ENCODE data around the gene LRP1B.
A peak's percentile ranks its signal among the peaks of the same experiment; 100 is the strongest.

LRP1B gene

DNA sequence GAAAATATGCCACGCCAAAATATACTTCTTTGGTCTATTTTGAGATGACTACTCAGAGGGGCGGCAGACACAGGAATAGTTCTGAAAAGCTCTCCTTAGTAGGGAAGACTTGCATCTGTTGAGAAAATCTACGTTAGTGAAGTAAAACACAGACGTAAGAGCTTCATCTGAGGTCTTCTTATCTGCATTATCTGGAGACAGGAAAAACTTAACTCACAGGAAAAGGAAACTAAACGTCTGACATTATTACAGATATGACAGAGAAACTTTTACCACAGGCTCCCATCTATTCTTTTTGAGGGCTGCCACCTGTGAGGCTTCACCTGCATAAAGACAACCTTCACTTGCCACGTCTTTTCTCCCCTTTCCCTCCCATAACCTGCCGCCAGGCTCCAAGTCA is 1295.7 kb downstream of the LRP1B start:
- H3K27ac ChIP-seq: no peak overlapping the region
- TF ChIP-seq CTCF (conservative IDR thresholded peaks at IDR 0.05): no peak

DNA sequence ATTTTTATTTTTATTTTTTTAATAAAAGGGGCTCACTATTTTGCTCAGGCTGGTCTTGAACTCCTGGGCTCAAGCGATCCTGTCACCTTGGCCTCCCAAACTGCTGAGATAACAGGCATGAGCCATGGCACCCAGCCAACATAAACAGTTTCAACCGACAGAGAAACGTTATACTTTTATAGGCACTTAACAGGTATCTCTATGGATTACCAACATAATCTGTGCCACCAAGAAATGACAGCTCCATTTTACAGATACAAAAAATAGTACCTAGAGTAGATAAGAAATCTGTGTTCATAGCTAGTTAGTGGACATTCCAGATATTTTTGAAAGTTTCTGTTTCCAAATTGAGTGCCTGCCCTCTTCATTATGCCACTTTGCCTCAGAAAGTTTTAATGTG is 1316.7 kb downstream of the LRP1B start:
- no peak for TF ChIP-seq CTCF (conservative IDR thresholded peaks at IDR 0.05)
- no peak overlapping the region for H3K27ac ChIP-seq

- H3K27ac ChIP-seq: no peak overlapping the region
- TF ChIP-seq CTCF (conservative IDR thresholded peaks at IDR 0.05): peak; percentile 20; the same call in 1 of the 2 replicates
Measured at GRCh38 chr2:140808820-140809219, 1322.0 kb downstream of the LRP1B start.

- TF ChIP-seq CTCF (conservative IDR thresholded peaks at IDR 0.05): no peak
- H3K27ac ChIP-seq: no peak overlapping the region
Measured at GRCh38 chr2:140808211-140808610, 1322.6 kb downstream of the LRP1B start.

DNA sequence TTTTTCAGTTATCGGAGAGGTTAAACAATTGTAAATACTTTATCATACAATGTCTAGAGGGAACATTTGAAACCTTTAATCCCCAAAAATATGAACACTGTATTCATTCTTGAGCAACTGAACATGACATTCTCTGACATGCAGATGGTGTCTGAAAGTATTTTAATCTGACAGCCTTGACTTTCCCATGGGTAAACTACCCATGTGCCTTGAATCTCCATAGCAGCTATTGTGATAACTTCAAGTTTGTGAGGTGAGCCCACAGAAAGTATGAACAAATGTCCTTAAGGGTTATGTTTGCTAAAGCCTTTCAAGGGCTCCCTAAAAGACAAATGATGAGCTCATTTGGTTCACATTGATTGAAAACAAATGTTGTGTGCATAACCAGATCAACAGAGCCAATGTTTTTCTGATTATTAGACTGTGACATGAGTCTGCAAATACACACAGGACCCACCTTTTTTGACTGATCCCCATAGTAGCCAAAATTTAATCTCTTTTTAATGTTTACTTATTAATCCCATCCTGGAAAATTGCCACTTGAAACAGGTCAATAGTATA is 1326.0 kb downstream of the LRP1B start:
- H3K27ac ChIP-seq: no peak overlapping the region
- TF ChIP-seq CTCF (conservative IDR thresholded peaks at IDR 0.05): no peak

GRCh38 chr2:140801311-140801710 is 1329.5 kb downstream of the LRP1B start:
- TF ChIP-seq CTCF (conservative IDR thresholded peaks at IDR 0.05): no peak
- H3K27ac ChIP-seq: no peak overlapping the region

DNA sequence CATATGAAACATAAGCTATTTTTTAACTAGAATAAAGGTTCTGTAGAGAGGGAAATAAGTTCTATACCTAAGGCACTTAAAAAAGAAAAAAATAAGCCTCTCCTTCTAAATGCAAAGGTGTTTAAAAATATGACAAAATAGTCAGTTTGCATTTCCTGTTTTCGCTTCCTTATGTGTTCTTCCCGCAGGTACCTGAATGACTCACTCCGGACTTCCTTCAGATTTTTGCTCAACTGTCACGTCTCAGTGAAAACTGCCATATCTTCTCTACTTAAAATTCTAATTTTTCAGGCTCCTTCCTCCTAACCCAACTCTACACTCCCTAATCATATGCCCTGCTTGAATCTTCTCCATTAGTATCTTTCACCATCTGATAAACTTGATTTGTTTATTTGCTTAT is 1333.1 kb downstream of the LRP1B start:
- H3K27ac ChIP-seq: no peak overlapping the region
- TF ChIP-seq CTCF (conservative IDR thresholded peaks at IDR 0.05): no peak
